ENCODE measurements around the gene LTBP3.

The LTBP3 gene

DNA sequence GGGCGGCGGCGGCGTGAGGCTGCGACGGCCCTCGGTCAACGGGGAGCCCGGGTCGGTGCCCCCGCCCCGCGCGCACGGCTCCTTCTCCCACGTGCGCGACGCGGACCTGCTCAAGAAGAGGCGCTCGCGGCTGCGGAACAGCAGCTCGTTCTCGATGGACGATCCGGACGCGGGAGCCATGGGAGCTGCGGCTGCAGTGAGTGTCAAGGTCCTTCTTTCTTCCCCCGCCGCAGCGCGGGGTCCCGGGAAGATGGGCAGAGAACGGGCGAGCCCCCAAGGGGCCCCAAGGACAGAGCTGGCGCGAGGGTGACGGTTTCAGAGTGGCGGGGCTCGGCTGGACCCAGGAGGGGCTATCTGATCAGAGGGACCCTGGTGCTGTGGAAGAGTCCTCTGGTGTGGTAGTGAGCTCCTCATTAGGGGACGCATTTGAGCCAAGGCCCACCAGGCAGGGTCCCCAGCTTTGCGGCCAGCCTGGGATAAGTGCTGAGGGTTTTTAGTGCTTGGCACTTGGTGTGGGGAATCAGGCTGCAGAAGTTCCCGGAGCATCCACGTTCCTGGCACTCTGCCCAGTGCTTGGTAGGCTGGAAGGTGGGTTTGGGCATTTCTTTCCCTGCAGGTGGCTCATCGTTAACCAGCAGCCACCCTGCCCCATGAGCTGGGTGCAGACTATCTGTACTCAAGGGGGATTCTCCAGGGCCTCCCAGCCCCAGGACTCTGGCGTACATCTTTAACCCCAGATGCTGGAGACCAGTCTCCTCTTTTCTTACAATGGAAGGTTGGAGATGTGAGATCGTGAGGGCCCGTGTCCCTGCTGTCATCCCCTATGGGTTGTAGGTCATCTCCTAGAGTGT lies 27.5 kb upstream of the LTBP3 start:
- no peak for DNase-seq

DNA sequence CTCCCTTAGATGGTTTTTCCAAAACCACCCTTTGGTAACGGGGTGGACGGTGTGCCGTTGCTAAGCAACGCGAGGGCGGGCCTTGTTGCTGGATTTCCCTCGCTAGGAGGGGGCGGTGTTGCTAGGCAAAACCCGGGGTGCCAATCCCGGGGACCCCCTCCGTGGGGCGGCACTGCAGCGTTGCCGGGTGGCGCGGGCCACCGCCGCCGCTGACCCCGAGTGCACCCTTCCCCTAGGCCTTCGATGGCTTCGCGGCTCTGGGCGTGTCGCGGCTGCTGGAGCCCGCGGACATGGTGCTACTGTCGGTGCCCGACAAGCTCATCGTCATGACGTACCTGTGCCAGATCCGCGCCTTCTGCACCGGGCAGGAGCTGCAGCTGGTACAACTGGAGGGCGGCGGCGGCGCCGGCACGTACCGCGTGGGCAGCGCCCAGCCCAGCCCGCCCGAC lies 26.6 kb upstream of the LTBP3 start:
- peak in 1 of 2 donors; percentile 6 for DNase-seq

DNA sequence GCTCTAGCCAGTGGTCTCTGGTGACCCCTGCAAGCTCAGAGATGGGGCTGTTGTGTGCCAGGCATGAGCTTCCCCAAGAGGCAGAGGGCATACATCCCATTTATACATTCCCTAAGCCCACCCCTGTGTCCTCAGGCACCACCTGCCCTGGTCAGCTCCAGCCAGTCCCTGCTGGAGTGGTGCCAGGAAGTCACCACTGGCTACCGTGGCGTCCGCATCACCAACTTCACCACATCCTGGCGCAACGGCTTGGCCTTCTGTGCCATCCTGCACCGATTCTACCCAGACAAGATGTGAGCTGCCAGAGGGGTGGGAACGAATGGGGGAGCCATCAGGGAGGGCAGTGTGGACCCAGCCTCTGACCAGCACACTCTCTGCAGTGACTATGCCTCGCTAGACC lies 25.9 kb upstream of the LTBP3 start:
- DNase-seq, result no peak

DNA sequence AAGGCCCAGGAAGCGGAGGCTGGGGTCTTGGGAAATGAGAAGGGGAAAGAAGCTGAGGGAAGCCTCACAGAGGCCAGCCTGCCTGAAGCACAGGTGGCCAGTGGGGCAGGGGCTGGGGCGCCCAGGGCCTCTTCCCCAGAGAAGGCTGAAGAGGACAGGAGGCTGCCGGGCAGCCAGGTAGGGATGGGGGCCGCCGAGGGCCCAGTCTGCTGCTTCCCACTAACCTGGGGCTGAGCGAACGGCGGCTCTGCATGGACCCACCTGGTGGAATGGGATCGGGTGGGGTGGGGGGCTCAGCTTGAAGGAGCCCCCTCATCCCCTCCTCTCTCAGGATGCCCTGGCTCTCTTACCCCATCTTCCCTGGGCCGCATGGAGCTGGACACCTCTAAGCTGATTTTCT lies 25.4 kb upstream of the LTBP3 start:
- no peak for DNase-seq

DNA sequence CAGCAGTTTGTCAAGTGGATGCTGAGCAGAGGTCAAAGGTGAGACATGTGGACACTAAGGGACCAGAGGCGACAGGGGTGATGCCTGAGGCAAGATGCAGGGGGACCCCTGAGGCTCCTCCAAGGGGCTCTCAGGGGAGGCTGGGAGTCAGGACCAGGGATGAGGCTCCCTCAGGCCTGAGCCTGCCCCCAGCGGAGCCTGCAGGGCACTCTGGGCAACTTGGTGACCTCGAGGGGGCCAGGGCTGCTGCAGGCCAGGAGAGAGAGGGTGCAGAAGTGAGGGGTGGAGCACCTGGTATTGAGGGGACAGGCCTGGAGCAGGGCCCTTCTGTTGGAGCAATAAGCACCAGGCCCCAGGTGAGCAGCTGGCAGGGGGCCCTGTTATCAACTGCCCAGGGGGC lies 23.8 kb upstream of the LTBP3 start:
- DNase-seq, result no peak

DNA sequence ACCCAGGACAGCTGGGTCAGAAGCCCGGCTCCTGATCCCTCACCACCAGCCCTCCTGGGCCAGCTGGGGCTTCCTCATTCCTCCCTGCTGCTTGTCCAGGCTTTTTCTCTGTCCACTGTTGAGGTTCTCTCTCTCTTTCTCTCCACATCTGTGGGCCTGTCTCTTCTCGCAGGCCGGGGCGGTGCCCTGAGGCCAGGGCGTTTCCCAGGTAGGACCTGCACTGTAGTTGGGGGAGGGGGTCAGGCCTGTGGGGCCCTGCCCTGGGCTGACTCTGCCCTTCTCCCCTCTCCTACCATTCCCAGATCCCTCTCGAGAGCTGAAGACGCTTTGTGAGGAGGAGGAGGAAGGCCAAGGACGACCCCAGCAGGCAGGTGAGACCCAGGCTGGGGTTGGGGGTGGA lies 22.6 kb upstream of the LTBP3 start:
- DNase-seq, result no peak

DNA sequence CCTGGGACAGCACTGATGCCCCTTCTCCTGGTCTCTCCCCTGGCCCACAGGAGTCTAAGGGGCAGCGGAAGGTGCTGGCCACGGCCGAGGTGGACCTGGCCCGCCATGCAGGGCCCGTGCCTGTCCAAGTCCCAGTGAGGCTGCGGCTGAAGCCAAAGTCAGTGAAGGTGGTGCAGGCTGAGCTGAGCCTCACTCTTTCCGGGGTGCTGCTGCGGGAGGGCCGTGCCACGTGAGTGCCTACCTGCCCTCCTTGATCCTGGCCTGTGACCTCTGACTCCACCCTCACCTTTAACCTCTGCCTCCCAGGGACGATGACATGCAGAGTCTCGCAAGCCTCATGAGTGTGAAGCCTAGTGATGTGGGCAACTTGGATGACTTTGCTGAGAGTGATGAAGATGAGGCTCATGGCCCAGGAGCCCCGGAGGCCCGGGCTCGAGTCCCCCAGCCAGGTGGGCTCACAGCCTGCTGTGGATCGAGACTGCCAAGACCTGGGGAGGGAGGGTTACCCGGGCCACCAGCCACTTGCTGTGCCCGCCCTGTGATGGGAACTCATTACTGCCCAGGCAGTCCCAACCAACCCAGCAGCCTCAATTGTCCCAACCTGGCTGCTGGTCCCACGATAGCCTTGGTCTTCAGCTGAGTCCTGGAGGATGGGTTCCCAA lies 22.0 kb upstream of the LTBP3 start:
- DNase-seq, result no peak

DNA sequence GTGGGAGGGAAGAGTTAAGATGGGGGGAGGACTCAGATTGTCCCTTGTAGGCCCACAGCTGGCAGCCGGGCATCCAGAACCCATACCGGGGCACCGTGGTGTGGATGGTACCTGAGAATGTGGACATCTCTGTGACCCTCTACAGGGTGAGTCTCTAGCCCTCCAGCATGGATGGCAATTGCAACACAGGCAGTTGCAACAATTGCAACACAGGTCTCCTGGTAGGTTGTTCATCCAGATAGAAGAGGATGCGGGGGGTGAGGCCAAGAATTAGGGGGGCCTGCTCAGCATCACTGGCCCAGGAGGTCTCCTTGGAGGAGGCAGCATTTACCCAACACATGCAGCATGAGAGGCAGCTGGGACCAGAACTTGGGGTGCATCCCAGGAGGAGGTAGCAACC lies 21.1 kb upstream of the LTBP3 start:
- no peak for DNase-seq

DNA sequence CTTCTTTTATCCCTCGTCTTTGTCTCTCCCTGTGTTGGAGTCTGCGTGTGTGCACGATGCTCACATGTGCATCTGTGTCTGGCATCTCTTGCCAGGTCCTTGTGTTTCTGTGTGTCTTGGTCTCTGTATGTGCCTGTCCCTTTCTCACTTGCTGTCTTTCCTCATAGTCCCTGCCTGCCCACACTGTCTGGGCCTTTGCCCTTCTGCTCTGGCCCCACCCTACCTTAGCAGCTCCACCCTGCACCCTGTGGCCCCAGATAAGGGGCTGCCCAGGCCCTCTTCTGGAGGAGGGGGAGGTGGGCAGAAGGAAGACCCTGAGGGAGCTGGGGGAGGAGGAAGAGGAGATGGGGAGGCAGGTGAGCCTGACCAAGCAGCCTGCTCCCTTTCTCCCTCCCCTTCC lies 20.5 kb upstream of the LTBP3 start:
- no peak for DNase-seq

DNA sequence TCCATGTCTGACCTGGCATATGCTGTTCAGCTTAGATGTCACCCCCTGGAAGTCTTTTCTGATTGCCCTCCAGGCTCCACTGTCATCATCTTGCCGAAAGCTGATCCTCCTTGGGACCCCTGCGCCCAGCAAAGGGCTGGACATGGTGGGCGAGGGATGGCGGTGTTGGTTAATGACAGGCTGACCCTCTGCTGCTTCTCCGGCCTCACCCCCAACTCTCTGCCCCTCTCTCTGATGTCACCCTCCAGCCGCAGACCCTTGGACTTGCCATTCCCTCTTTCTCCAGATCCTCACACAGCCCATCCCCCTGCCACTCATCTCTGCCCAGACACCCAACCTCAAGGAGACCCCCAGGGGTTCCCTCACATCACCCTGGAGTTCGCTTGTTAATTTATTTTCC lies 20.0 kb upstream of the LTBP3 start:
- DNase-seq, result no peak

DNA sequence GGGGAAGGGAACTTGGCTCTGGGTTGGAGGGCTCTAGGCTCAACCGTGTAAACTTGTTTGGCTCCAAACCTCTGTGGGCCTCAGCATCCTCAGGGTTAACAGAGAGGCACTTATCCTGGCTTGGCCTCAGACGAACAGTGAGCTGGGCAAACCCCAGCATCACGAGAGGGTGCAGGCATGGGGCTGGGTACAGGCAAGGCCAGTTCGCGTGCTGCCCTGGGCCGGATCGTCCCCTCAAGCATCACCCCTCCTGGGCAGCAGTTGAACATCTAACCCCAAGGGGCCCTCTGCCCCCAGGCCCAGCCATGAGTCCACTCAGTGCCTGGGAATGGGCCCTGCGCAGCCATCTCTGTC lies 19.6 kb upstream of the LTBP3 start:
- DNase-seq, result no peak

DNA sequence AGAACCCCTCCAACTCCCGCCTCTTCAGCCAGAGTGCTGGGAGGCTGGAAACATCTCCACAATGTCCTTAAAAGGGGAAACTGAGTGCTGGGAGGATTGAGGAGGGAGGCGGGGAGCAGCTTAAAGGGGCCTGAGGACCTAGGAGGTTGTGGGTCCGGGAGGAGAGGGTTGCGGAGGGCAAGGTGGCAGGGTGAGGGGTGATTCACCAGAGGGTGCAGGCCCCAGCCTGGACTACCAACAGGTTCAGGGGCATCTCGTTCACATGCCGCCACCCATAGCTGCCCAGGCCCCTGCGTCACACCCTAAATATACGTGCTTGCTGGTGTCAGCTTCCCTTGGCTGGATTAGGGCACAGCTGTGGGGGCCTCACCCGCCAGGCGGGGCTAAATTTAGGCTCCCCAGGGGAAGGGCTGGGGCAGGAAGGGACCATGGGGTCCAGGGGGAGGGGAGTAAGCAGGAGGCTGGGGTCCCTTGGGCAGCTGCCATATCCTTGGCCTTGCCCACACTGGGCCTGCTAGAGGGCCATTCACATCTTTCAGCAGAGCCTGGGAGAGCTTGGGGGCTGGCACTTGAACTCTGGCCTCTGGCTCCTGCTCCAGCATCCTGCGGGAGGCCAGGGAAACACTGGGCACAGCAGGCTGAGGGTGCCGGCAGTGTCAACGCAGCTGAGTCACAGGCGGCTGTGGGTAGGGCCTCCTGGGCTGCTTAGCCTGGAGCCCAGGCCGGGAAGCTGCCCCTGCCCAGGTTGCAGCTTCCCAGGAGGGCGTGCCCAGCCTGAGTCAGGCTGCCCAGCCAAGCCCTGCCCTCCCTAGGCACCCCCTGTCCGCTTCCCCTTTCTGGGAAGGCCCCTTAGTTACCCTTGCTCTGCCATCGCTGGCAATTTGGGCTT lies 19.0 kb upstream of the LTBP3 start:
- DNase-seq, result no peak

DNA sequence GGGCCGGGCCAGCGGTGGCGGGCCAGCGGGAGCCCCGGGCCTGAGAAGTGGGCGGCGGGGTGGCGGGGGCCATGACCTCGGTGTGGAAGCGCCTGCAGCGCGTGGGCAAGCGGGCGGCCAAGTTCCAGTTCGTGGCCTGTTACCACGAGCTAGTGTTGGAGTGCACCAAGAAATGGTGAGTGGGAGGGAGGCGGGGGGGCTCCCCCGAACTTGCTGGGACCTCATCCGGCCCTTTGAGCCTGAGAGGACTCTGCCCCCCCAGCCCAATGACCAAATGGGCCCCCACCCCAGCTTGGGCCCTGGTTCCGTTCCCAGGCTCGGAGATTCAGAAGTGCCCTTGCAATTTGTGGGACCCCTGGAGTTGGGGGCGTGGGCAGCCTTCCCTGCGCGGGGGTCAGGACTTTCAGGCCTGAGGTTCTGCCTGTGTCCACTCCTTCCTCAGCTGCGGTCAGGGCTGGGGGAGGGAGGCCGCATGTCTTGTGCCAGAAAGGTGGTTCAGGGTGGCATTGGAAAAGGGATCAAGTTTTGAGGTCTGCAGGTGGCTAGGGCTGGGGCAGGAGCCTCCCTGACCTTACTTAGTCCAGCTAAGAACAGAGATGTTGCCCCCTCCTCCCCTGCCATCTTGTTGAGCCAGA lies 18.2 kb upstream of the LTBP3 start:
- no peak for DNase-seq

DNA sequence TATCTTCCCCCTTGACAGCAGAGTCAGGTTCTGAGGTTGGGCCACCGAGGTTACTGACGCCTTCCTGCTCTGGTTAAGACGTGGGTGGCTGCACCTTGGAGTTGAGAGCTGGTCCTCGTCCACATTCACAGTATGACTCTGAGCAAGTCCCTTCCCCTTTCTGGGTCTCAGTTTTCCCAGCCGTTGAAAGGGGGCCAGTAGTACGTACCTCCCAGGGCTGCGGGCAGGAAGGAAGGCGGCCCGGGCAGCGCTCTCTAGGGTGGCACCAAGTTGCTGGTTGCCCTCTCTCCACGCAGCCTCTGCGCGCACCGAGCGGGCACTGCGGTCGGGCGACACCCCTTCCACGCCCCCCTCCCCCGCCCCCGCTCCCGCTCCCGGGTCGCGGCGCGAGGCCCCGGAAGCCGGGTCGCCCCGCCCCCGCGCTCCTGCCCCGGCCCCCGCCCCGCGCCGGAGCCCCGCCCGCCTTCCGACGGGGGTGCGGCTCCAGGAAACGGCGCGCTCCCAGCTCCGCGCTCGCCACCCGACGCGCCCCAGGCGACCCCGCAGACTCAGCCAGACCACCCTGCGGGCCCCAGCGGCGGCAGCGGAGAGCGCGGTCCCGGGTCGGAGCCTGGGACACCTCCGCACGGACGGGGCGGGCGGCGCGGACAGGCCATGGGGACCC lies 17.5 kb upstream of the LTBP3 start, which contains the start of gene EHBP1L1:
TSS of gene EHBP1L1 (plus strand) at position 486 of the 664 bp plus-strand sequence. CDS start 250 bp downstream, outside the sequence.
- DNase-seq, result peak in 1 of 2 donors; percentile 7

DNA sequence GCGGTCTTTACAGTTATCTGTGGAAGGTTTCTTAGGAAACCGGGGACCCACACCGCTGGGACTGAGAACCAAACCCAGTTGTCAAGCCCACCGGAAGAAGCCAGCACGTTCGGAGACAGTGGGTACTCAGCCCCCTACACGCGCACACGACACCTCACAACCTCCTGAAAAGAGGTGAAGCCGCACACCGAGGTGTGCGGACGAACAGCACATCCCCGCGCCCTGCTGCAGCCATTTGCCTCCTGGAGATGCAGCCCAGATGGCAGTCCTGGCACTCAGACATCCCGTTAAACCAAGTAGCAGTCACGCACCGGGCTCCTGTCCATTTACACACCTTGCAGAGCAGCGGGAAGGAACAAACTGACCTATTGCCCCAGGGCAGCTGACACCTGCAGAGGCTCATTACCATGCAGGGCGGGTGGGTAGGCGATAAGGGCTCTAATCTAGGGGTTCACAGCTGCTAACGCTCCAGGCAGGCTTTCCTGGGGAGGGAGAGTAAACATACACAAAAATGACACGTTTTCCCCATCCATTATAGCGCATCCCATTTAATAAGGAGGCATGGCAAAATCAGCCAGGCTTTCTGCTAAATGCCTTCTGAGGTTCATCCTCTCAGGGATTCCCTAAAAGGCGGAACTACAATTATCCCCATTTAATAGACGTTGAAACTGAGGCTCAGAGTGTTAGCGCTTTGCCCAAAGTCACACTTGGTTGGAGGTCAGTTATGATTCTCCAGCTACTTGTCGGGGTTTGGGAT lies 16.8 kb upstream of the LTBP3 start:
- no peak for DNase-seq

DNA sequence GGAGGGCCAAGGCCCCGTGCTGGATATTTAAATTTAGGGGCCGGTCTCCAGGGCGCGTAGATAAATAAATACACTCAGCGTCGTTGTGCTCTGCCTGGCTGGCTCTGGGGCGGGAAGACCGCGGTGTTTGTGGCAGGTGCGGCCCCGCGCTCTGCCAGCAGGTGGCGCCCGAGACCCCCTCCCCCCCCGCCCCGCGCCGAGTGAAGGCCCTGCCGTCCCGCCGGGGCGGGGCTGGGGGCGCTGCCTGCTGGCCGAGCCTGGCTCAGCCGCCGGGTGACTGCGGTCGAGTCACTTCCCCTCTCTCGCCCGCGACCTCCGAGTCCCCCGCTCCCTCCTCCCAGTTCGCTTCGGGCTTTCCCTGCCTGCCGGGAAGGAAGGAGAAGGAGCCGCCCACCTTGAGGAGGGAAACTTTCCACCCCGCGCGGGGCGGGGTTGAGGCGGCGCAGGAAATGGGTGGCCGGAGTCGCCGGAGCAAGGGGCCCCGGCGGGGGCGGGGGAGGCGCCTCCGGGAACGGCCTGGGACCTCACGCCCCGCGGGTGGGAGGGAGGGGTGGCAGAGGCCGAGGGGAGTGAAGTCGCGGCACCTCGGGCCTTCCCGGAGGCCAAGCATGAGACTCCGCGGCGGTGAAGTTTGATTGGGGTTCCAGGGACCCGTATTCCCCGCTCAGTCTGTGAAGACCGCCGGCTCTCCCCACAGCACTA lies 16.1 kb upstream of the LTBP3 start:
- DNase-seq, result peak; percentile 59 to 75

DNA sequence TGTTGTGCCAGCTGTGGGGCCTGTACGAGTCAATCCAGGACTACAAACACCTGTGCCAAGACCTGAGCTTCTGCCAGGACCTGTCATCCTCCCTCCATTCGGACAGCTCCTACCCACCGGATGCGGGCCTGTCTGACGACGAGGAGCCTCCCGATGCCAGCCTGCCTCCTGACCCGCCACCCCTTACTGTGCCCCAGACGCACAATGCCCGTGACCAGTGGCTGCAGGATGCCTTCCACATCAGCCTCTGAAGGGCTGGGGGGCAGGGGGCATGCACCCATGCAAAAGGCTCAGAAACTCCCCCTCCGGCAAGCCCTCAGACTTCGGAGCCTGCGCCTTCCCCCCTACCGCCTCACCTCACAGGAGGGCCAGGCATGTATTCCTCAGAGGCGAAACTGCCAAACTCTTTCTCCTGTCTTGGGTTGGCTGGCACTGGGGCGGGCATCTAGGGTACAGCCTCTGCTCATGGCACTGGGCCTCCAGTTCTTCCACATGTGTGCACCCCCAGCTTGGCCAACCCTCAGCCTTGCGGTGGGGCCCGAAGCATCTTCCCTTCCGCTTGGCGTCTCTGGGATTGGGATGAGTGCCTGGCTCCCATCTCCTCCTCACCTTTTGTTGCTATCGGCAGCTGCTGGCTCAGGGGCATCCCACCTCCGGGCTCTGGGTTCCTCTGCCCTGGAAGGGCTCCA lies 15.4 kb upstream of the LTBP3 start:
- DNase-seq, result no peak

DNA sequence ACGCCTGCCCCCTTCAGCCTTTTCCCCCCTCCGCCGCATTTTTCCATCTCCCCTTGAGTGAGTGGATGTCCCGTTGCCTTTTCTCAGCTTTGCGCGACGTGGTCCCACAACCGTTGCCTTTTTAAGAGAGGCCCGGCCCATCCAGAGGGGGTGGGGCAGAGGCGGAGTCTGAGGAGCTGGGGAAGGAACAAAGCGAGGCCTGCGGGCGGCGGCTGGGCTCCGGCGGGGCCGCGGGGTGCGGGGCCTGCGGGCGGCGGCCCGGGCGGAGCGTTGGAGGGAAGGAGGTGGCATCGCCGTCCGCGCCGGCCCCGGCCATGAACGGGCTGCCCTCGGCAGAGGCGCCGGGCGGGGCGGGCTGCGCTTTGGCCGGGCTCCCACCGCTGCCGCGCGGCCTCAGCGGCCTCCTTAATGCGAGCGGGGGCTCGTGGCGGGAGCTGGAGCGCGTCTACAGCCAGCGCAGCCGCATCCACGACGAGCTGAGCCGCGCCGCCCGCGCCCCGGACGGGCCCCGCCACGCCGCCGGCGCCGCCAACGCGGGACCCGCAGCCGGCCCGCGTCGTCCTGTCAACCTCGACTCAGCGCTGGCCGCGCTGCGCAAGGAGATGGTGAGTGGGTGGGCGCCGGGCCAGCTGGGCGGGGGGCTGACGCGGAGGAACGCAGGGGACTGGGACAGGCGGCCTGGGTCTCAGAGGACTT lies 14.3 kb upstream of the LTBP3 start, which contains the start of gene FAM89B:
TSS of gene FAM89B (plus strand) at position 183 of the 696 bp plus-strand sequence. CDS start at position 315, 132 bp downstream.
- DNase-seq, result peak; percentile 81 to 83

DNA sequence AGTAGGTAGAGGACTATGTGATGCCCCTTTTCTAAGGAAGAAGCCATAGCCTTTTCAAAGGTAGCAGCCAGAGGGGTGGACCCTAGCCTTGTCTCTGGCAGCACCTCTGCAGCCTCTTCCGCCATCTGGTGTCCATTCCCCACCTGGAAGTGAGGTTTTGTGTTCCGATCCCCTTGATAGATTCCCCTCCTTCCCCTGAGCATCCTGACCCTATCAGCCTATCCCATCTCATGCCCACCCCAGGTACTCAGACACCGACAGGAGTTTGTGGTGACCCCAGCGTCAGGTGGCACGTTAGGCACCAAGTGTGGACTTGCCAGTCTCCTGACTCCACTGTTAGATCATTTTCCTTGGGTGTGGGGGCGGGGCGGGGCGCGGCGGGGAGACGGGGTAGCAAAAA lies 13.8 kb upstream of the LTBP3 start:
- no peak for DNase-seq
